PC-9 (cell line): ENCODE measurements around the gene MAPKAP1. TPM values are rescaled to one million over a fixed set of nuclear protein-coding genes. Genes with fewer than 3 reads are reported as not detected.

Experiments used
- BruUV-seq: library from RNA; stranded (reverse); fragments of 400-500 nt; replicated peaks from 2 replicates; lab custom pipeline; 2021; lab: Mats Ljungman, UMichigan
- CTCF ChIA-PET: fragments of 300-600 bp; sonication (Branson Sonifier 250); formaldehyde crosslinking; loops from one replicate; lab custom pipeline; 2022; ENCODE audit warnings: antibody characterized with exemption; lab: Charles Lee
- POLR2A ChIA-PET: fragments of 300-600 bp; sonication (Branson Sonifier 250); formaldehyde crosslinking; loops from one replicate; lab custom pipeline; 2022; ENCODE audit warnings: antibody characterized with exemption; ENCODE audit not compliant: unreplicated experiment; lab: Charles Lee
- DNase-seq, 2 experiments: peaks; one replicate each; pipeline versions ENCODE4 v3.0.0 to v3.0.0-alpha.2; 2015 to 2022; ENCODE audit warnings: mixed read lengths in 1 of 2
- H2AFZ ChIP-seq: fragments of 200-600 bp; sonication (generic); 2 replicates; pipeline ENCODE4 v1.8.1; 2017; ENCODE audit warnings: antibody characterized with exemption
- H3F3A ChIP-seq: fragments of 200-600 bp; sonication (generic); 2 replicates; pipeline ENCODE4 v1.8.1; 2017; ENCODE audit warnings: antibody characterized with exemption, mild to moderate bottlenecking, low read depth; ENCODE audit not compliant: insufficient read depth
- H3K27ac ChIP-seq: fragments of 200-600 bp; sonication (generic); 2 replicates; pipeline ENCODE4 v1.6.1; 2016; ENCODE audit warnings: mixed run types
- H3K27me3 ChIP-seq: fragments of 200-600 bp; sonication (generic); 2 replicates; pipeline ENCODE4 v1.6.1; 2016; ENCODE audit warnings: low read depth, mixed run types; ENCODE audit not compliant: insufficient read depth
- H3K36me3 ChIP-seq: fragments of 200-600 bp; sonication (generic); 2 replicates; pipeline ENCODE4 v1.6.1; 2016; ENCODE audit warnings: low read depth, mixed run types
- H3K4me1 ChIP-seq: fragments of 200-600 bp; sonication (generic); replicated peaks from 2 replicates; pipeline ENCODE4 v1.6.1; 2016; ENCODE audit warnings: mixed run types; ENCODE audit not compliant: insufficient read depth
- H3K4me2 ChIP-seq: fragments of 200-600 bp; sonication (generic); 2 replicates; pipeline ENCODE4 v1.6.1; 2017; ENCODE audit warnings: mixed run types
- H3K4me3 ChIP-seq: fragments of 200-600 bp; sonication (generic); 2 replicates; pipeline ENCODE4 v1.6.1; 2016; ENCODE audit warnings: mixed run types
- H3K79me2 ChIP-seq: fragments of 200-600 bp; sonication (generic); 2 replicates; pipeline ENCODE4 v1.6.1; 2017; ENCODE audit warnings: low read depth, mixed run types
- H3K9me2 ChIP-seq: fragments of 200-600 bp; sonication (generic); 2 replicates; pipeline ENCODE4 v1.8.1; 2017; ENCODE audit warnings: mild to moderate bottlenecking; ENCODE audit not compliant: insufficient read depth
- H3K9me3 ChIP-seq: fragments of 200-600 bp; sonication (generic); 2 replicates; pipeline ENCODE4 v1.8.1; 2016; ENCODE audit warnings: low read depth; ENCODE audit not compliant: insufficient read depth
- H4K20me1 ChIP-seq: fragments of 200-600 bp; sonication (generic); 2 replicates; pipeline ENCODE4 v1.8.1; 2017; ENCODE audit not compliant: insufficient read depth
- CTCF ChIP-seq: fragments of 200-600 bp; sonication (generic); conservative IDR thresholded peaks from 2 replicates; pipeline ENCODE4 v1.6.1; 2017; ENCODE audit warnings: mixed run types, antibody characterized with exemption, mild to moderate bottlenecking, moderate library complexity
- EZH2 ChIP-seq: fragments of 200-600 bp; sonication (generic); IDR thresholded peaks from 2 replicates; pipeline ENCODE4 v1.8.0; 2017; ENCODE audit warnings: antibody characterized with exemption, low read depth
- intact Hi-C: fragments of 100-400 bp; cut with micrococcal nuclease; formaldehyde crosslinking; loops from one replicate; pipeline ENCODE4 v1.10.0; 2022; ENCODE audit not compliant: unreplicated experiment
- total RNA-seq: library from RNA; stranded (reverse); gene quantifications from 2 replicates; pipeline ENCODE4 v1.2.3, GENCODE V29; 2021

Gene MAPKAP1
- total RNA-seq, 1 experiment from 2014 or later: 115 TPM

GRCh38 chr9:125495172-125496119 lies 211.6 kb downstream of the MAPKAP1 start:
- ChIA-PET POLR2A (interaction anchor here (0.7 kb wide), 1 partner anchor 23 kb away, joined by 5 read pairs; no protein-coding TSS in a partner anchor), CTCF (no interaction called here)
- no peaks in the 10 kb centered on the region for H3K79me2 ChIP-seq
- H3K27ac ChIP-seq: peak overlapping the region; percentile 35
- no peak overlapping the region for H2AFZ ChIP-seq
- BruUV-seq: TSS peak; percentile 86
- H3K9me2 ChIP-seq: no peaks in the 10 kb centered on the region
- intact Hi-C loops: loop anchor here (2.0 kb wide), 1 partner anchor 17 kb away; no protein-coding TSS in a partner anchor
- H3K4me2 ChIP-seq: peak overlapping the region; percentile 46
- peak; percentile 62 to 71 for DNase-seq
- H3K27me3 ChIP-seq: no peaks in the 10 kb centered on the region
- no peak overlapping the region for H3K4me3 ChIP-seq
- no peaks in the 10 kb centered on the region for H3K9me3 ChIP-seq
- TF ChIP-seq CTCF (no peak), EZH2 (no peak)
- peaks cover 22% of the 10 kb centered on the region for H3K4me1 ChIP-seq
- H3F3A ChIP-seq: no peaks in the 10 kb centered on the region
- H4K20me1 ChIP-seq: no peaks in the 10 kb centered on the region
- H3K36me3 ChIP-seq: no peaks in the 10 kb centered on the region

GRCh38 chr9:125494653-125494915 lies 212.4 kb downstream of the MAPKAP1 start:
- no peak for DNase-seq
- CTCF ChIA-PET: no interaction called here

More at GRCh38 chr9:125494653-125494915, 212.4 kb downstream of the MAPKAP1 start:
- no peak overlapping the region for H3K4me3 ChIP-seq
- H3F3A ChIP-seq: no peaks in the 10 kb centered on the region
- BruUV-seq: no TSS peak
- no peaks in the 10 kb centered on the region for H3K9me2 ChIP-seq
- intact Hi-C loops: no loop called here
- H3K27ac ChIP-seq: peak overlapping the region; percentile 20; the same call in 1 of the 2 replicates
- no peaks in the 10 kb centered on the region for H3K36me3 ChIP-seq
- H4K20me1 ChIP-seq: no peaks in the 10 kb centered on the region
- H3K79me2 ChIP-seq: no peaks in the 10 kb centered on the region
- TF ChIP-seq EZH2 (no peak), CTCF (no peak)
- H3K4me2 ChIP-seq: peak overlapping the region; percentile 46; the same call in 1 of the 2 replicates
- H2AFZ ChIP-seq: no peak overlapping the region
- no peaks in the 10 kb centered on the region for H3K9me3 ChIP-seq
- peaks cover 22% of the 10 kb centered on the region for H3K4me1 ChIP-seq
- no peaks in the 10 kb centered on the region for H3K27me3 ChIP-seq
- POLR2A ChIA-PET: no interaction called here
